Keratinocyte (primary cell): ENCODE results near the gene GPRC5B.

Experiments
- CTCF ChIP-seq, 3 experiments: IDR thresholded peaks in 1 of 3; conservative IDR thresholded peaks in 1 of 3; optimal IDR thresholded peaks in 1 of 3; 2 replicates in 2 of 3; 3 replicates in 1 of 3; pipeline versions ENCODE3 to v1.5.1; 2011; ENCODE audit warnings: low read length in 3 of 3, mild to moderate bottlenecking in 3 of 3, moderate library complexity in 2 of 3, control low read depth in 1 of 3, inconsistent platforms in 1 of 3; ENCODE audit not compliant: insufficient read depth in 2 of 3; ENCODE audit errors: extremely low read depth in 1 of 3
- EZH2 ChIP-seq: IDR thresholded peaks from one replicate; pipeline ENCODE4 v1.6.1; 2012; ENCODE audit warnings: inconsistent platforms, mild to moderate bottlenecking, low read length, moderate library complexity

- TF ChIP-seq CTCF (optimal IDR thresholded peaks at IDR 0.05 in 1 of 3, IDR thresholded peaks at IDR 0.05 in 1 of 3, conservative IDR thresholded peaks at IDR 0.05 in 1 of 3; ENCODE audit: extremely low read depth in 1 of 3, insufficient read depth in 2 of 3, low read length in 3 of 3), result no peak
- TF ChIP-seq EZH2, result no peak
Measured at GRCh38 chr16:19872935-19873334, 11.7 kb downstream of the GPRC5B start.
